ENCODE data around the gene CORO7.

CORO7 gene

GRCh38 chr16:4324492-4325252, 91.7 kb downstream of the CORO7 start:
- FAIRE-seq, result no peak

GRCh38 chr16:4323845-4324488, 92.4 kb downstream of the CORO7 start:
- no peak for DNase-seq (ENCODE audit: insufficient read length, low spot score)
- FAIRE-seq, result no peak

More at GRCh38 chr16:4324492-4325252, 91.7 kb downstream of the CORO7 start:
- DNase-seq (ENCODE audit: insufficient read length, low spot score), result no peak

- DNase-seq (ENCODE audit: insufficient read length, low spot score) (no peak), FAIRE-seq (no peak)
These were observed 93.1 kb downstream of the CORO7 start for GRCh38 chr16:4323071-4323844.

- DNase-seq (ENCODE audit: insufficient read length, low spot score), result no peak
- no peak for FAIRE-seq
These were observed 94.0 kb downstream of the CORO7 start for GRCh38 chr16:4322121-4323052.

GRCh38 chr16:4321286-4322120, 94.9 kb downstream of the CORO7 start:
- FAIRE-seq (no peak), DNase-seq (ENCODE audit: insufficient read length, low spot score) (no peak)

- FAIRE-seq (no peak), DNase-seq (ENCODE audit: insufficient read length, low spot score) (no peak)
These were observed 95.7 kb downstream of the CORO7 start for GRCh38 chr16:4320571-4321137.

GRCh38 chr16:4319454-4320421, 96.7 kb downstream of the CORO7 start:
- DNase-seq (ENCODE audit: insufficient read length, low spot score), result no peak

GRCh38 chr16:4318967-4319366, 97.4 kb downstream of the CORO7 start:
- no peak for FAIRE-seq
- no peak for DNase-seq (ENCODE audit: insufficient read length, low spot score)

More at GRCh38 chr16:4319454-4320421, 96.7 kb downstream of the CORO7 start:
- no peak for FAIRE-seq

- DNase-seq (ENCODE audit: insufficient read length, low spot score), result no peak
- no peak for FAIRE-seq
These were observed 97.9 kb downstream of the CORO7 start for GRCh38 chr16:4318451-4318910.

GRCh38 chr16:4317532-4318450, 98.6 kb downstream of the CORO7 start:
- FAIRE-seq (no peak), DNase-seq (ENCODE audit: insufficient read length, low spot score) (peak; percentile 42)

- peak; percentile 53 for DNase-seq (ENCODE audit: insufficient read length, low spot score)
- peak; percentile 87 for FAIRE-seq
These were observed 99.4 kb downstream of the CORO7 start for GRCh38 chr16:4316864-4317531.

GRCh38 chr16:4316108-4316863, 100.1 kb downstream of the CORO7 start:
- FAIRE-seq, result no peak
- no peak for DNase-seq (ENCODE audit: insufficient read length, low spot score)

GRCh38 chr16:4315186-4316107, 100.9 kb downstream of the CORO7 start, which contains the start of gene GLIS2:
Gene GLIS2 (plus strand): TSS chr16:4316067. CDS start chr16:4332281, 16,214 bp downstream.
- FAIRE-seq (peak; percentile 69), DNase-seq (ENCODE audit: insufficient read length, low spot score) (peak; percentile 82)

- DNase-seq (ENCODE audit: insufficient read length, low spot score), result peak; percentile 26
- no peak for FAIRE-seq
These were observed 101.7 kb downstream of the CORO7 start for GRCh38 chr16:4314532-4315185.

Measured in HTR-8/SVneo (cell line).